ENCODE measurements around the gene ARV1.

DNA sequence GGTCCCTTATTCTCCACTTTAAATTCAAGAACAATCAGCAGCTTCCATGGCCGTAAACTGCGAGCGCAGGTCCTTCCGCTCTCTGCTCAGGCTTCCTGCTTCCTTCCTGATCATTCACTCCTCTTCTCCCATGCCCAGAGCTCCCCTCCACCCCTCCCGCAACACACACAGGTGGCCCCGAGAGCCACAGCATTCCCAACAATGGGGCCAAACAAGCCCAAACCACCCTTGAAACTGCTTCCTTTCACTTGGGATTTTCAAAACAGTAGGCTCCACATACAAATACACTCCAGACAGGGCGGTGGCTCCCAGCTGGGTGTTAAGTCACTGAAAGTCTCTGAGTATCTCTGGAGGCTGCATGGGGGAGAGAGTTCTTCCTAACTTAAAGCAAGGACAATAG, 49.8 kb downstream of the ARV1 start:
- TF ChIP-seq, protein P1, sequence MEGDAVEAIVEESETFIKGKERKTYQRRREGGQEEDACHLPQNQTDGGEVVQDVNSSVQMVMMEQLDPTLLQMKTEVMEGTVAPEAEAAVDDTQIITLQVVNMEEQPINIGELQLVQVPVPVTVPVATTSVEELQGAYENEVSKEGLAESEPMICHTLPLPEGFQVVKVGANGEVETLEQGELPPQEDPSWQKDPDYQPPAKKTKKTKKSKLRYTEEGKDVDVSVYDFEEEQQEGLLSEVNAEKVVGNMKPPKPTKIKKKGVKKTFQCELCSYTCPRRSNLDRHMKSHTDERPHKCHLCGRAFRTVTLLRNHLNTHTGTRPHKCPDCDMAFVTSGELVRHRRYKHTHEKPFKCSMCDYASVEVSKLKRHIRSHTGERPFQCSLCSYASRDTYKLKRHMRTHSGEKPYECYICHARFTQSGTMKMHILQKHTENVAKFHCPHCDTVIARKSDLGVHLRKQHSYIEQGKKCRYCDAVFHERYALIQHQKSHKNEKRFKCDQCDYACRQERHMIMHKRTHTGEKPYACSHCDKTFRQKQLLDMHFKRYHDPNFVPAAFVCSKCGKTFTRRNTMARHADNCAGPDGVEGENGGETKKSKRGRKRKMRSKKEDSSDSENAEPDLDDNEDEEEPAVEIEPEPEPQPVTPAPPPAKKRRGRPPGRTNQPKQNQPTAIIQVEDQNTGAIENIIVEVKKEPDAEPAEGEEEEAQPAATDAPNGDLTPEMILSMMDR (conservative IDR thresholded peaks at IDR 0.05 in 1 of 2, IDR thresholded peaks at IDR 0.05 in 1 of 2; ENCODE audit: extremely low read depth in 1 of 2, insufficient read depth in 1 of 2, low read depth in 1 of 2, low read length in 2 of 2) = no peak
- no peak for TF ChIP-seq EZH2 (IDR thresholded peaks at IDR 0.05; ENCODE audit: borderline replicate concordance, low read length)
